Urothelium cell line (cell line): ENCODE measurements around the gene PPP2R2C.

Source experiments
- DNase-seq: peaks from one replicate; pipeline ENCODE4 v3.0.0; 2011; ENCODE audit warnings: low spot score, mixed read lengths
- FAIRE-seq: peaks from 2 replicates; lab custom pipeline; 2011; peaks lifted over from hg19 to GRCh38; lab: Jason Lieb, UNC

PPP2R2C gene

DNA sequence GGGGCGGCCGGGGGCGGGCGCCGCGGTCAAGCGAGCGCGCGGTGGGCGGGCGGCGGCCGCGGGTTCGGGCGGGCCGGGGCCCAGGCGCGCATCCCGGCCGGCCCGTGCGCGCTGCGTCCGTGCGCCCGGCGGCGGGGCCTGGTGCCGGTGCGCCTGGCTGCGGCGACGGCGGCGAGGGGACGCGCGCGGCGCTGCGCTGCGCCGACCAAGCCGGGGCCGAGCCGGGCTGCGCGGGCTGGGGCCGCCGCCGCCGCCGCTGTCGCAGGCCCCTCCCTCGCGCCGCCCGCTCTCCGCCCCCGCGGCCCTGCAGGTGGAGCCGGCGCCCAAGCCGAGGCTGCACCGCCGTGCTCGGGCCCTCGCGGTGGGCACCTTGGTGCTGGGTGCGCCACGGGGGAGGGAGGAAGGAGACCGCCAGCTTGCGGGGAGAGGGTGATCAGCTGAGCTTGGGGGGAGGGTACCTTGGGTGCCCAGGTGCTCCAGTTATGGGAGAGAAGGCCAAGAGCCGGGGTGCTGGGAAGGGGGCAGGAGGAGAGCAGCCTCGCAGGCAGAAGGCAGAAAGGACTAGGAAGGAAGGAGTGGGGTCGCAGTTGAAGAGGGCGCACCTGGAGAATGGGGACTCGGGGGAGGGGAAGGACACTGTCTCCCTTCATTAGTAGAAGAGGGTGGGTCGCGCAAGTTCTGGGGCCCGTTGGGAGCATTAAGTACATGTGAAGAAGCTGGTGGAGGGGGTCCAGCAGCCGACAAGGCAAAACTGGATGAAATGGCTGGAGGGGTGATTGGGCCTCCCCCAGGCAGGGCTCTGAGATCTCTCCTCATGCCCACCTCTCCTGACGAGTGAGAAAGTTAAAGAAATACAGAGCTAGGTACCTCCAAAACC lies at the start of gene PPP2R2C:
Gene PPP2R2C, minus strand, starts transcription at position 228 of the 877 bp plus-strand sequence. CDS start 385 bp downstream, outside the sequence.
- DNase-seq (peak; percentile 72), FAIRE-seq (no peak)

DNA sequence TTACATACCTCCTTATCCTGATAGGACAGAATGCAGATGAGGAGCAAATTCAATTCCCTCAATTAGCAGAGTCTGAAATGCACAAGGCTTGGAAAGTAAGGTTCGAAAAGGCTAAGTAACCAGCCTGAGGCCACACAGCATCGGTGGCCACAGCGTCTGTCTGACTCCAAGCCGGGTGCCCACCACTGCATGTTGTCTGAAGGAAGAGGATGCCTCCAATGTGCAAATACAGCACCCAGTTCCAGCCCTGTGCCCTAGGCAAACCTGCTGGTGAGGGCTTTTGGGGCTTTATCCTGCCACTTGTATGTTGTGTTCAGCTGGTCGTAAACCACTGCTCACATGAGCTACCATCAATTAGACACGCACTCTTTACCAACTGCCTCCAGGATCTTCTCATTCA lies 48.6 kb upstream of the PPP2R2C start:
- DNase-seq (no peak), FAIRE-seq (no peak)

DNA sequence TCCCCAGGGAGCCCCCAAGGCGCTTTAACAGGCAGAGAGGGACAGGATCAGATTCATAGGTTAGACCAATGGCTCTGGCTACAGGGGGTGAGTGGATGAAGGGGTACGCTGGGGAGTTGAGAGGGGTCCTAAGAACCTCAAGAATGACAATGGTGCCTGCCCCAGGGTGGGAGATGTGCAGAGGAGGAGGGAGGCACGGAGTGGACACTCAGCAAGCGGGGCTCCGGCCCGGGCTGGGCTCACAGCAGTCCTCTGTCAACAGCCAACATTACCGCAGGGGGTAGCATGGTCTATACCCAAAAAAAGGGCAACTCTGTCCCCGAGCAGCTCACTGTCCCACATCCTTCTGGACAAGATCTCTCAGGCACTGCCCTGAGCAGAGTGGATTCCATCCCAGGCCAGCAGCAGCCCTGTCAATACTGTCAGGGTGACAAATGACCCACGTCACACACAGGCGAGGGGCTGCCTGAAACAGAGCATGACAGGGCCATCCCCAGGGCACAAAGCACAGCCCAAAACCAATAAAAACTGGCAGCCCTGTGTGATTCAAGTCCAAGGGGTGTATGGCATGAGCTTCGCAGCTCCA lies 47.7 kb upstream of the PPP2R2C start:
- FAIRE-seq (no peak), DNase-seq (no peak)

DNA sequence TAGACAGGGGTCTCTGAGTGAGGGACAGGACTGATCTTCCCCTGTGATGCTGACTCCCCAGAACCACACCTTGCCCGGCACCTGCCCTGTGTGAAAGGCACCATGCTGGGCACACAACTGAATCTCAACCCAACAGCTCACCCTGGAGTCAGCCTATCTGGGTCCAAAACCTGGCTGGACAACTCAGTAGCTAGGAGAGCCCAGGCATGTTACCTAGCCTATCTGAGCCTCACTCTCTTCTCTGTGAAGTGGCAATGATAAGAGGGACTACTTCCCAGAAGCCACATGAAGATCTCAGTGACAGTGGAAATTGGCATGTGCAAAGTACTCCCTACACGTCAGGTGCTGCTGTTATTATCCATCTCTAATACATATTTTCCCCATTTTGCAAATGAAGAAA lies 44.8 kb upstream of the PPP2R2C start:
- FAIRE-seq (no peak), DNase-seq (no peak)

DNA sequence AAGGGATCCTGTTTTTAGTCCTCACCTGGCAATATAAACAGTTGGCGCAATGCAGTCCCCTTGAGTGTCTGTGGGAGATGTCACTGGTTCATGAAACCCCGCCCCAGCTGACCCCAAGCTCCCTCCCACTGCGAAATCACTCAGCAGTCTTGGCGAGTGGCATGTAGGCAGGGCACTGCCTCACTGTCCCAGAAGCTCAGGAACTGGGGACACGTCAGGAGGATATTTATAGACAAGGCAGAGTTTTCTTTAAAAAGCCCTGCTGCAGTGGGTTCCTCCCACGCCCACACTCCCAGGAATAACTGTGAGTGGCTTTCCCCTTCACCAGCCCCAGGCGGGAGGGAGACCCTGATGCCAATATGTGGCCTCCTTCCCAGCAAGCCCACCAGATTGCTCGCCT lies 44.3 kb upstream of the PPP2R2C start:
- FAIRE-seq = no peak
- no peak for DNase-seq

DNA sequence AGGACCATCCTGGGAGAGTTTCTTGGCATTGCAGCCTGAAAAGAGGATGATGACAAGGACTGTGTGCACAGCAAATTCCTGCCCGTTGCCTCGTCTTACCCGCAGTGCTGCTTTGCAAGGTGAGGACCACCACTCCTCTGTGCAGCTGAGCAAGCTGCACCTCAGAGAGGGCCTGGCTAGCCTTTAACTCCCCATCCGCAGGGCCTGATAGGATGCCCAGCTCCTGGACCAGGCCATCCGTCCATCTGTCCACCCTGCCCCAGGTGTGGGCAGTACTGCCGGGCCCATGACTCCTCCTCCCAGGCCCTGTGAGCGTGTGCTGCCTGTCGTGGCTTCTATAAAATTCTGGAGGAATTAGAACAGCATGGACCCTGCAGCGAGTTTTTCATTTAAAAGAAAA lies 43.9 kb upstream of the PPP2R2C start:
- DNase-seq (no peak), FAIRE-seq (no peak)

DNA sequence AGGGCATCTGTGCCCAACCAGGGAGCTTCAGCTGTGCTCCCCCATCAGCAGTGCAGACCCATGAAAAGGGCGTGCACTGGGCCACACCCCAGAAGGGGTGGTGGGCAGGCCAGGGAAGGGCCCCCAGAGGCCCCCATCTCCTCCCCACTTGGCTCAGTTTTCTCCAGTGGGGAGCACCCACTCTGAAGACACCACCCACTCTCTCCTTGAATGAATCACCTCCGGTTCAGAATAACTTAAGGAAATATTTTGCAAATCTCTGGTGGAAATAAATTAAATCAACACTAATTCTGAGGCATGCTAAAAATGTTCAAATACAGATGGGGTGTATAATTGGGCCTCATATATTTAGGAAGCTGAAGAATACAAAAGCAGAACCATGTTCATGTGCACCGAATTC lies 41.3 kb upstream of the PPP2R2C start:
- DNase-seq = no peak
- FAIRE-seq = no peak

DNA sequence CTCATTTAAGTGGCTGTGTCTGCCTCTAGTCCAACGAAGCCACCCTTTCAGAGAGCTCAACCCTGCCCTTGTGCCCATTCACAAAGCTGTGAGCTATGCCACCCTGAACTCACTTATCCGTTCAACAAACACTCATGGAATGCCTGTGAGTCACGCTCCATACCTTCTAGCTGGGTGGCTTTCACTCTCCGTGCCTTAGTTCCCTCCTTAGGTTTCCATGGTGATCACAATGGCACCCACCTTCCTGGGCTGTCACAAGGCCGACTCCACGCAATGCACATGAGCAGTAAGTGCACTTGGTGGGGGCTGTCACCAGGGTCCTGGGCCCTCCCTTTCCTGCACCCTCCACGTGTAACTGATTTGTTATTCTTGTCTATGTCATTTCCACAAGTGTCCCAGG lies 37.2 kb upstream of the PPP2R2C start:
- peak; percentile 75 for DNase-seq

DNA sequence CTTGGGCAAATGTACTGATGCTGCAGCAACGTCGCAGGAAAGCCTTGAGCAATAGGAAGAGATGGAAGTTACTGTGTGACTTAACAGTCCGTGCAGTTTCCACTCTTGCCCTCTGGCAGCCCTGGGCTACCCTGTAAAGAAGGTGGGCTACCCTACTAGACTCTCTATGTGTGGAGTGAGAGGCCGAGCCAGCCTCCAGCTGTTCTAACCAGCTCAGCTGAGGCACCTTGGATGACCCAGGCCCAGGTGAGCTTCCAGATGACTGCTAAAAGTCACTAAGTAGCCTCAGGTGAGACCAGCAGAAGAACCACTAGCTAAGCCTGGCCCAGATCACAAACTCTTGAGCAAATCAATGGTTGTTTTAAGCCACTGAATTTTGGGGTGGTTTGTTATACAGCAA lies 34.9 kb upstream of the PPP2R2C start:
- DNase-seq (no peak), FAIRE-seq (no peak)

More for the DNA sequence above, 37.2 kb upstream of the PPP2R2C start:
- FAIRE-seq = no peak

DNA sequence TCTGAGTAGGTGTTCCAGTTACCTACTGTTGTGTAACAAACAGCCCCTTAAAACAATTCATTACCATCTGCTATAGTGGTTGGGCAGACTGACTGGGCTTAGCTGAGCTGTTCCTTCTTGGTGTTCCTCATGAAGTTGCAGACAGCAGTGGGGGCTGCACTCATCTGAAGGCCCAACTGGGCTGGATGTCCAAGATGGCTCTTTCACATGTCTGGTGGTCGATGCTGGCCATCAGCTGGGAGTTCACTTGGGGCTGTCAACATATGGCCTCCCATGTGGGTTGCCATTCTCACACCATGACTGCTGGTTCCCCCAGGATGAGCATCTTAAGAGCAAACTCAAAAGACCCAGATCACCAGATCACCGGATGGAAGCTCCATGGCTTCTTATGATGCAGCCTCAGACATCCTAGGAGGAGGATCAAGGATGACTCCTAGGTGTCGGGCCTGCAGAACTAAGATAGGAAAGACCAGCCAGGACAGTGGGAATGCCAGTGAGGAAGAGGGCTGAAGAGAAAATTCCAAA lies 34.3 kb upstream of the PPP2R2C start:
- DNase-seq (no peak), FAIRE-seq (no peak)

DNA sequence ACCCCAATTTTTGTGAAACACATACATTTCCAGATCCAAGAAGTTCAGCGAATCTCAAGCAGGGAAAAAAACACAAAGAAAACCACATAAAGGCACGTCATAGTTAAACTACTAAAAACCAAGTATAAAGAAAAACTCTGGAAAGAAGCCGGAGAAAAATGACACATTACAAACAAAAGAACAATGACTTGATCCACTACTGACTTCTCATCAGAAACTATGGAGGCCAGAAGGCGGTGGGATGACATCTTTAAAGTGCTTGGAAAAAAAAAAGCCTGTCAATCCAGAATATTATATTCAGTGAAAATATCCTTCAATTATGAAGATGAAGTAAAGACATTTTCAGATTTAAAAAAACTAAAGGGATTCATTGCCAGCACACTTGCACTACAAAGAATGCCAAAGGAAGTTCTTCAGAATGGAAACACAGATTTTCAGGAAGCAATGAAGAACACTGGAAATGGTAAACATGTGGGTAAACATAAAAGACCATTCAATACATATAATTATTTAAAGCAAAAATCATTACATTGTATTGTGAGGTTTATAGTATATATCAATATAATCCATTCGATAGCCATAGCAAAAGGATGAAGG lies 32.6 kb upstream of the PPP2R2C start:
- DNase-seq (no peak), FAIRE-seq (no peak)

DNA sequence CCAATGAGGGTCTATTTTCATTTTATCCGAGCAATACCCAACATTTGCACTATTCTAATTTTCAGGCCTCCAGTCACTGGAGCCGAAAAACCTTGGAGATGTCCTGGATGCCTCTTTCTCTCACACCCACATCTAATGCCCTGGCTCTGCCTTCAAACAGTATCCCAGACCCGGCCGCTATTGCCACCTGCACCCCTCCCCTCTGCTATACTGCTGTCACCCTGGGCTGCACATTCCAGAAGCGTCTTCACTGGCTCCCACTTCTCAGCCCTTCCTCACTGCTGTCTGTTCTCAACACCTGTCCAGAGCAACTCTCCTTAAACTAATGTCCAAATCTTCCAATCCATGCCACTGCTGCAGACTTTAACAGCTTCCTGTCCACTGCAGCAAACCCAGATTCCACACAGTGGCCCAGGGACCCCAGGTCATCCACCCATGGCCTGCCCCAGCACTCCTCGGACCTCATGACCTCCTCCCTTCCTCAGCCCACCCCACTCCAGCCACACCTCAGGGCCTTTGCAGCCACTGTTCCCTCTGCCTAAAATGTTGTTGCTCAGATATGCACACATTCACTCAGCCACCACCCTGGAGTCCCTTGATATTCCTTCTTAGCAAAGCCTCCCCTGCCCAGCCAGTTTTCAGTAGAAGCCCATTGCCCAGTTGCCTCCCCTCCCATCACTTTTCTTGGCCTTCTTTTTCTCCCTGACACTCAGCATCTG lies 30.5 kb upstream of the PPP2R2C start:
- no peak for FAIRE-seq

DNA sequence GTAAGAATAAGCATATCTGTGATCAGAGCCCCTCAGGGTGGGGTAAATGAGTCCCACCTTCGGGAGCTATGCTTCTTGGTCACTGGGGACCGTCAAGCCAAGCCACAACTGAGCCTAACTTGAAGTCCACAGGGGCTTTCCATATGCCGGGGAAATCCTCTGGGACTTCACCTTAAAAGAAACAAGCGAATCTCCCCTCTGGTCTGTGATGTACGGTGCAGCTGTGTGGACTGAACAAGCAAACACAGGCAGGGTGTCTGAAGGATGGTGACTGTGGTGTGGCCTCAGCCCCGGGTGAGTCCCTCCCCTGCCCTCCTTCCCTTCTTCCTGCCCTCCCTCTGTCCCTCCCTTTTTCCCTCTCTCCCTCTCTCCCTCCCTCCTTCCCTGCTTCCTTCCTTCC lies 29.7 kb upstream of the PPP2R2C start:
- FAIRE-seq = no peak
- DNase-seq = no peak

More for the DNA sequence above, 30.5 kb upstream of the PPP2R2C start:
- DNase-seq = no peak

DNA sequence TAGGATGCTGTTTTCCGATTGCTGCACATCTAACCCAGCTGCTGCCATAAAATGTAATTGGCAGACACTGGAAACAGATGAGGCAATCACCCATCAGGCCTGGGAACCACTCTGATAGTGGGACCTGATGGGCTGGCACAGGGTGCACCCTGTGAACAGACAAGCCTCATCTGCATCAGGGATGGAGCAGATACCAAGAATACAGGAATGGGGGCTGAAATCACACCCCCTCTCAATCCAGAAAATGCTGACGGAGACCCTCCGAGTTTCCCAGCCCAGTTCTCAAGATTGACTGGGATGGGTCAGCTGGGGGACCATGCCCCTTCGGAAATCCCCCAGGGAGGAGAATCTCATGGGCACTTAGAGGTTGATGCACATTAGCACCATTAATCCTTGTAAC lies 28.8 kb upstream of the PPP2R2C start:
- FAIRE-seq (no peak), DNase-seq (no peak)

DNA sequence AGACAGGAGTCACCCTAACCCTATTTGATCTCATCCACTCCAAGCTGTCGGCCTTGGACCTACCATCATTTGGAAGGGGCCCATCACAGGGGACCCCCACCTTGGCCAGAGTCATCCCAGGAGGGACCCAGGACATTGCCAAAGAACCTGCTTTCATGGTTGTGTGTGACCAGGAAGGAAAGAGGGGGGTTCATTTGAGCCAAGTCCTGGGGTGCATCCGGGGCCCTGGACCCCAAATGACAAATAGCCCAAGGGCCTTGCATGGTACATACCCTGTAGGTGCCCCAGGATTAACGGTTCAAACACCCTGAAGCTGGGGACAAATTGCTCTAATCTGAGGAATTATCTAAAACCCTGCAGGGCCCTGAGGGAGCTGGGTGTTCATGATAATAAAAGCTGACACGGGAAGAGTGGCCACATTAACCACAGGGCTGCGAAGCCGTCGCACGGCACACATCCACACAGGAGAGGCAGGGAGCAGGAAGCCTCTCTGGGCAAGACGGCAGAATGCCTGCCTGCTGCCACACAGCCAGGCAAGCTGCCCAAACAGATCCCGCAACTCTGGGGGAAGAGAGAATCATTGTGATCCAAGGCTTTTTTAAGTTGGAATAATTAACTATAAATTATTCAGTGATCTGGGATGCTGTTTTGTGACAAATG lies 28.2 kb upstream of the PPP2R2C start:
- FAIRE-seq (no peak), DNase-seq (no peak)

DNA sequence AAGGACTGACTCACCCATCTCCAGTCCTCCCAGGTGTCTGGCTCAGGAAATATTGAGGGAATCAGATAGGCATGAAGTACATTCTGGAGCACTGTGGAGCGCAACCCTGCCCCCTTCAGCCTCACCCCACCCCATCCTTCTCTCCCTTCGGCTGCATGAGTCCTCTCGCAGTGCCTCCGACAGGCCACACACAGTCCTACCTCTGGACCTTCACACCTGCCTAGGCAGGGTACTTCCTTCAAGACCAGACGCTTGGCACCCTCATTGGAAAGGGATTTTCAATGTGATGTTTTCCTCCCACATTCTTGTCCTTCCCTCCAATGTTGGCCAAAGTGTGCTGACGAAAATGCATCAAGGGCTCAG lies 26.8 kb upstream of the PPP2R2C start:
- FAIRE-seq = no peak
- no peak for DNase-seq

DNA sequence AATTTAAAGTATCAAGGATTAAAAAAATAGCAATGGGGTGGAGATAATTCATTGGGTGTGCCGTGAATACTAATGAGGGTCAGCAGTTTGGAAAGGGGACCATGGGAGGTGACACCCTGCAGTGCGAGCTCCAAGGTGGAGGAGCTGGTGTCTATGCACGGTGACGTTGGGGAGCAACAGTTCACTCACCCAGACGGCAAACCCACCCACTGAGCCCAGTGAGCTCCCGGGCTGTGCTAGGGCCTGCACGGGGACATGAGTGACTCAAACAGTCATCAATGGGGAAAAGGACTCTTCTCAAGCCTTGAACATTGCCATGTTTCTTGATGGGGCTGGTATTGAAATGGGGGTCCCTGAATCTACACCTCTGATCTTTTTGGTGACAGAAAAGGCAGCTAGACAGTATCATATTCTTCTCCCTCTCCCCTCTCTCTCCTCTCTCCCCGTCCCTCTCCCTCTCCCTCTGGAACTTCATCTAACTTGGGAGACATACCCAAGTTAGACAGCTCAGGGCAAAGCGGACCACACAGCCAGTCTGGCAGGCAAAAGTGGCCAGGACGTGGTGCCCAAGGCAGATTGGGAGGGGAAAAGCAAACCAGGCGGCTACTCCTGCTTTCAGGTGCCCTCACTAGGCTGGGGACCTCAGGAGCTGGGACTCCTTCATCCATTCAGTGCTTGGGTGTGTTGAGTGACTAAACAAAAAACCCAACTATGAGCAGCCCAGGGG lies 26.3 kb upstream of the PPP2R2C start:
- DNase-seq (no peak), FAIRE-seq (no peak)

DNA sequence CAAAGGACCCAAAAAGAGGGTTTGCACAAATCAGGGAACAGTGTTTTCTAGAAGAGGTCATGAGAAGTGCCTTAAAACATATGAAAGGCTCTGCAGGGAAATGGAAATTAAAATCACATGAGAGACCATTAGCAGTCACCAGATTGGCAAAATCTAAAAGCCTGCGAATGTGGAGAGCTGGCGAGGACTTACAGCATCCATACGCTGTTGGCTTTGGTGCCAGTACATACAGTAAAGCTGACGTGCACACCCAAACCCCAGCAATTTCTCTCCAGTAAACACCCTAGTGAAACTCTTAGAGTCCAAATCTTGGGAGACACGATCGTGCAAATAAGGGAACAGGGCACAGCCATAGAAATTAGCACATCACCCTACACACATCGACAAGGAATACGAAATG lies 25.4 kb upstream of the PPP2R2C start:
- no peak for DNase-seq
- FAIRE-seq = no peak

DNA sequence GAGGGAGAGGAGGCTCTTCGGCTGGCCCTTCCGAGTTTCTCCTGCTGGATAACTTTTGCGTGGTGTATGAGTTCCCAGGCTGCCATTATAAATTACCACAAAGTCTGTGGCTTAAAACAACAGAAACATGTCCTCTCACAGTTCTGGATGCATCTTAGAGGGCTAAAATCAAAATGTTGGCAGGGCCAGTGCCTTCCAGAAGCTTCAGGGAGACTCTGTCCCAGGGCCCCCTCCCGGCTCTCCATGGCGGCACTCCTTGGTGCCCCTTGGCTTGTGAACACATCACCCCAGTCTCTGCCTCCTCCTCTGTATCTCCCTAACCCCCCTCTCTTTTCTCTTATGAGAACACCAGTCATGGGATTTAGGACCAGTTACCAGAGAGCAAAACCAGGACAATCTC lies 23.3 kb upstream of the PPP2R2C start:
- no peak for DNase-seq
- FAIRE-seq = no peak

DNA sequence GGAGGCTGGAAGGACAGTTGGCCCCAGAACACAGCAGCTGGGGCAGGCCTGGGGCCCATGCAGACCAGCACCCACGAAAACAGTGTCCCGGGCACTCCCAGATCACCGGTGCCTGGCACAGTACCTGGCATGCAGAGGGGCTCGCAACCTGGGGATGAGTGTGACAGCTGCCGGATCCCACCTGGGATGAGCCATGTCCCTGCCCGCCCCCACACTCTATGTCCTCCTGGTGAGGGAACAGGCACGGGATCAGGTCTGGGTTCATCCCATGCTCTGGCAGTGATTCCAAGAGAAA lies 22.8 kb upstream of the PPP2R2C start:
- DNase-seq = no peak
- no peak for FAIRE-seq
